CD4-positive, alpha-beta T cell (primary cell): ENCODE measurements around the gene POLR1B. TPM values are rescaled to one million over a fixed set of nuclear protein-coding genes. Genes with fewer than 3 reads are reported as not detected.
A peak's percentile ranks its signal among the peaks of the same experiment; 100 is the strongest.

Experiments used
- ATAC-seq: fragments of 200-7000 bp; cut with Tn5 transposase; one replicate; pipeline ENCODE4 v1.10.0; 2022; ENCODE audit warnings: mild to moderate bottlenecking; ENCODE audit not compliant: poor library complexity
- CTCF ChIA-PET: fragments of 350-600 bp; sonication (Branson Sonifier 250); formaldehyde crosslinking; loops from one replicate; lab custom pipeline; 2021; ENCODE audit warnings: antibody characterized with exemption, inconsistent platforms; lab: Charles Lee
- POLR2A ChIA-PET: fragments of 350-600 bp; sonication (Branson Sonifier 250); formaldehyde crosslinking; loops from one replicate; lab custom pipeline; 2021; ENCODE audit warnings: antibody characterized with exemption, inconsistent platforms; lab: Charles Lee
- DNase-seq, 14 experiments: peaks; one replicate each; pipeline ENCODE4 v3.0.0-alpha.2; 2013 to 2020; ENCODE audit warnings: mixed read lengths in 2 of 14
- H3K27ac ChIP-seq, 2 donors: one replicate each; pipeline versions ENCODE4 v1.5.1 to v1.7.0; 2013; ENCODE audit warnings: low read length in 2 of 2, low read depth in 1 of 2, mild to moderate bottlenecking in 1 of 2
- H3K27me3 ChIP-seq, 2 experiments: 1 replicate in 1 of 2; 2 replicates in 1 of 2; pipeline versions ENCODE4 v1.6.1 to v1.7.0; 2013; ENCODE audit warnings: low read length in 2 of 2, control low read depth in 1 of 2, mild to moderate bottlenecking in 1 of 2, moderate library complexity in 1 of 2; ENCODE audit not compliant: insufficient read depth in 2 of 2, control insufficient read depth in 1 of 2
- H3K36me3 ChIP-seq: one replicate; pipeline ENCODE4 v1.6.1; 2013; ENCODE audit warnings: low read length, control low read depth; ENCODE audit not compliant: insufficient read depth
- H3K4me1 ChIP-seq: one replicate; pipeline ENCODE4 v1.6.1; 2013; ENCODE audit warnings: low read length, control low read depth; ENCODE audit not compliant: insufficient read depth
- H3K4me3 ChIP-seq: one replicate; pipeline ENCODE4 v1.5.1; 2013; ENCODE audit warnings: mild to moderate bottlenecking, low read length, moderate library complexity
- H3K9me3 ChIP-seq, 2 experiments: 1 replicate in 1 of 2; 2 replicates in 1 of 2; pipeline versions ENCODE4 v1.6.1 to v1.7.0; 2013; ENCODE audit warnings: low read length in 2 of 2, mild to moderate bottlenecking in 2 of 2, control low read depth in 1 of 2, moderate library complexity in 1 of 2; ENCODE audit not compliant: control insufficient read depth in 1 of 2, insufficient read depth in 1 of 2
- H3K27ac Mint-ChIP-seq: one replicate; pipeline ENCODE4 v1.8.0; 2020; ENCODE audit warnings: mixed read lengths
- H3K27me3 Mint-ChIP-seq: one replicate; pipeline ENCODE4 v1.8.0; 2021; ENCODE audit warnings: mixed read lengths
- H3K36me3 Mint-ChIP-seq: one replicate; pipeline ENCODE4 v1.8.0; 2021; ENCODE audit warnings: low read depth, mixed read lengths
- H3K4me1 Mint-ChIP-seq: one replicate; pipeline ENCODE4 v1.8.0; 2021; ENCODE audit warnings: low read depth, mixed read lengths
- H3K4me3 Mint-ChIP-seq: one replicate; pipeline ENCODE4 v1.8.0; 2020; ENCODE audit warnings: mild to moderate bottlenecking, mixed read lengths
- H3K9me3 Mint-ChIP-seq: one replicate; pipeline ENCODE4 v1.8.0; 2020; ENCODE audit warnings: mixed read lengths
- CTCF ChIP-seq: fragments of 200-600 bp; IDR thresholded peaks from one replicate; pipeline ENCODE4 v1.8.0; 2022; ENCODE audit warnings: antibody characterized with exemption, mild to moderate bottlenecking
- intact Hi-C, 2 experiments: fragments of 100-400 bp; cut with DNase I in 1 of 2; cut with micrococcal nuclease in 1 of 2; formaldehyde crosslinking; loops; one replicate each; pipeline versions ENCODE4 v1.15.1 to v1.9.0; 2023 to 2025; cut with DNase I, micrococcal nuclease
- total RNA-seq, 174 experiments: library from RNA in 2 of 174; stranded (reverse) in 2 of 174; gene quantifications; one replicate each; pipeline ENCODE4 v1.2.3 and lab custom pipeline; 2021 to 2026

The POLR1B gene
- total RNA-seq, 2 experiments from 2014 or later, result 9.2 to 11.5 TPM

DNA sequence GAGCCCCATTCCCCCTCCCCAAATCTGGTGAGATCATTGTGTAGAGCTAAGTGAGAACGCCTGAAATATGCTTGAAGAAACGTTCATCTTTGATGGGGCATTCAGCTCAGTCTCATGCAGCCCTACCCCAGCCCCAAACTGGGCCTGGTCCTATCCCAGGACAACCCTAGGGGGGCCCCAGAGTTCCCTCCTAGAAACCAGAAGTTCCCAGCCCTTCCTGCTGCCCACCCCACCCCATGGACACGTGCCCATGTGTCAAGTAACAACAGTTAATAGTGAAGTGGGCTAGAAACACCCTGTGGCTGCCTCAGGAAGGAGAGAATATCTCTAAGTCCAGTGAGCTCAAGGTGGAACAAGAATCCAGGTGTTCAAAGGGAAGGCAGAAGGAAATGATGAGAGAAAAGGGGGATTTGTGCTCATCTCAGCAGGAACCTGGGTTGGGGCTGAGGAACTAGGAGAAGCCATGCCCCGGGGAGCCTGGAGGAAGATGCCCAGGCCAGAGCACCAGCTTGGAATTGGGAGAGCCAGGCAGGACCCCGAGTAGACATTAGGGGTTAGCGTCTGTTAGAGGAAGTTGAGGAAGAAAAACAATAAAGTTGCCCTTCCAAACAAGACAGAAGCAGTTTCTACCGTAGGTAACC lies 83.3 kb downstream of the POLR1B start:
- Mint-ChIP-seq H3K27ac (peak overlapping the region; percentile 39), H3K27me3 (no peaks in the 10 kb centered on the region), H3K9me3 (no peaks in the 10 kb centered on the region), H3K4me3 (no peak overlapping the region), H3K4me1 (peaks cover 59% of the 10 kb centered on the region), H3K36me3 (no peaks in the 10 kb centered on the region)
- no peak overlapping the region for H3K4me3 ChIP-seq
- intact Hi-C loops, result loop anchor here (1.0 to 2.0 kb wide), 5 partner anchors 20 to 101 kb away; partner anchors contain the start of gene SLC20A1 (in 1 of the 2)
- TF ChIP-seq CTCF, result no peak
- H3K9me3 ChIP-seq, result no peaks in the 10 kb centered on the region
- no peak overlapping the region for H3K27ac ChIP-seq
- DNase-seq (peak in 1 of 14 experiments; percentile 15), ATAC-seq (no peak)
- H3K27me3 ChIP-seq, result no peaks in the 10 kb centered on the region
- CTCF ChIA-PET, result interaction anchor here (1.1 to 6.1 kb wide), 6 partner anchors 21 to 573 kb away, joined by 3 to 41 read pairs (median 15); partner anchors contain the start of gene SLC20A1
- no peaks in the 10 kb centered on the region for H3K36me3 ChIP-seq
- peaks cover 63% of the 10 kb centered on the region for H3K4me1 ChIP-seq
- POLR2A ChIA-PET, result interaction anchor here (1.7 to 14.2 kb wide), 3 partner anchors 21 to 67 kb away, joined by 4 to 239 read pairs (median 10); partner anchors contain the start of genes CHCHD5 and SLC20A1

DNA sequence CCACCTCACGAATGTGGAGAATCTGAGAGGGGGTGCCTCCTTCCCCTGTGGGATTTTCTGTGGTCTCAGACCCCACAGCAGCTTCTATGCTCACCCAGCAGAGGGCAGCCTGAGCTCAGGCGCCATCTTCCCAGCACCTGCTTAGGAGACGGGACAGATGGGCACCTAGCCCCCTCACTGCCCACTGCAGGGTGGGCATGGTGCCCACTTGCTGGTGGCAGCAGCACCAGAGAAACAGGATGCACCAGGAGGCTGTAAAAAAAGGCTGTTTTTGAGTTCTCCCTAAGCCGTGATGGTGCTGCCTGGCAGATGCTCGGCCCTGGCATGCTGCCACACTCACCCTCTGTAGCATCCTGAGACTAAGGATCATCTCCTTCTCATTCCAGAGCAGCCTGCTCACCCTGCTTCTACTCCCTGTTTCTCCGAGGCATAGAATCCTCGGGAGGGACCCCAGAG lies 84.4 kb downstream of the POLR1B start:
- DNase-seq (peak; percentile 43 to 83 (median 60)), ATAC-seq (peak; percentile 38)
- ChIA-PET POLR2A (interaction anchor here (0.9 to 14.2 kb wide), 11 partner anchors 9 to 98 kb away, joined by 3 to 239 read pairs (median 4); partner anchors contain the start of genes CHCHD5 and SLC20A1), CTCF (interaction anchor here (0.9 to 6.1 kb wide), 13 partner anchors 9 to 104 kb away, joined by 3 to 41 read pairs (median 4); partner anchors contain the start of gene SLC20A1)
- no peaks in the 10 kb centered on the region for H3K9me3 ChIP-seq
- no peaks in the 10 kb centered on the region for H3K36me3 ChIP-seq
- H3K27me3 Mint-ChIP-seq, result no peaks in the 10 kb centered on the region
- H3K9me3 Mint-ChIP-seq, result no peaks in the 10 kb centered on the region
- H3K36me3 Mint-ChIP-seq, result peaks cover 4% of the 10 kb centered on the region
- H3K27ac Mint-ChIP-seq, result peak overlapping the region; percentile 90
- intact Hi-C loops, result loop anchor here (1.0 to 2.0 kb wide), 5 partner anchors 19 to 100 kb away; partner anchors contain the start of gene SLC20A1 (in 1 of the 2)
- H3K27me3 ChIP-seq, result no peaks in the 10 kb centered on the region
- H3K4me1 ChIP-seq, result peaks cover 72% of the 10 kb centered on the region
- peaks cover 69% of the 10 kb centered on the region for H3K4me1 Mint-ChIP-seq
- TF ChIP-seq CTCF, result peak; percentile 95
- H3K4me3 ChIP-seq, result peak overlapping the region; percentile 41
- peak overlapping the region in 1 of 2 donors; percentile 33 for H3K27ac ChIP-seq
- peak overlapping the region; percentile 74 for H3K4me3 Mint-ChIP-seq

Other genes with a start within 250 kb of the POLR1B start
- 10 to 100 TPM; 61.1 to 65.9 TPM for gene RGPD8, start 108.8 kb upstream of the POLR1B start, total RNA-seq
- gene TTL, start 60.3 kb upstream of the POLR1B start, total RNA-seq, result 10 to 100 TPM in 1 of 2 experiments, 1 to 10 TPM in 1; 9.9 to 10.8 TPM
- 10 to 100 TPM; 13.4 to 14.3 TPM for gene CHCHD5, start 42.1 kb downstream of the POLR1B start, total RNA-seq
- gene SLC20A1, start 103.5 kb downstream of the POLR1B start, total RNA-seq, result 100 to 1,000 TPM; 130 to 139 TPM
- not detected for gene NT5DC4, start 178.6 kb downstream of the POLR1B start, total RNA-seq
- gene CKAP2L, start 222.1 kb downstream of the POLR1B start, total RNA-seq, result under 1 TPM; 0.08 to 0.50 TPM
- not detected for gene IL1A, start 242.0 kb downstream of the POLR1B start, total RNA-seq